COR-L47 (cell line): ENCODE results near the gene WNT8B.
A peak's percentile ranks its signal among the peaks of the same experiment; 100 is the strongest.

Experiments
- DNase-seq: peaks from one replicate; lab custom pipeline; 2025; lab: John Stamatoyannopoulos, UW

WNT8B gene

GRCh38 chr10:100483876-100484666, 21.3 kb downstream of the WNT8B start:
- no peak for DNase-seq

DNA sequence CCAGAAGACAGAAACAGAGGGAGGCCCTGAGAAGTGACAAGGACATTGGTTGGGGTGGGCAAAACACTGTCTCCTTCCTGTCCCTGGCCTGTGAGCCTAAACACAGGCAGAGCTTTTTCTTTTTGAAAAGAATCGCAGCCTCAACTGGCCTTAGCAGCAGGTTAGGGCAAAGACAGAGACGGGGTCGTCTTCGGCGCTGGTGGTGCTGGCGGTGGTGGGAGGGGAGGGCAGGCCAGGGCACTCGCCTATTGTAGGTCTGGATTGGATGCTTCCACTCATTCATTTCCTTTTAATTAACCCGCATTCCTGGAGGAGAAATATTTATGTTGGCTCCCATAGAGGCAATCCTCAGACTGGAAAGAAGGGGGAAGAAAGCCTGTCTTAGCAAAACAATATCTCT, 22.6 kb downstream of the WNT8B start:
- no peak for DNase-seq

DNA sequence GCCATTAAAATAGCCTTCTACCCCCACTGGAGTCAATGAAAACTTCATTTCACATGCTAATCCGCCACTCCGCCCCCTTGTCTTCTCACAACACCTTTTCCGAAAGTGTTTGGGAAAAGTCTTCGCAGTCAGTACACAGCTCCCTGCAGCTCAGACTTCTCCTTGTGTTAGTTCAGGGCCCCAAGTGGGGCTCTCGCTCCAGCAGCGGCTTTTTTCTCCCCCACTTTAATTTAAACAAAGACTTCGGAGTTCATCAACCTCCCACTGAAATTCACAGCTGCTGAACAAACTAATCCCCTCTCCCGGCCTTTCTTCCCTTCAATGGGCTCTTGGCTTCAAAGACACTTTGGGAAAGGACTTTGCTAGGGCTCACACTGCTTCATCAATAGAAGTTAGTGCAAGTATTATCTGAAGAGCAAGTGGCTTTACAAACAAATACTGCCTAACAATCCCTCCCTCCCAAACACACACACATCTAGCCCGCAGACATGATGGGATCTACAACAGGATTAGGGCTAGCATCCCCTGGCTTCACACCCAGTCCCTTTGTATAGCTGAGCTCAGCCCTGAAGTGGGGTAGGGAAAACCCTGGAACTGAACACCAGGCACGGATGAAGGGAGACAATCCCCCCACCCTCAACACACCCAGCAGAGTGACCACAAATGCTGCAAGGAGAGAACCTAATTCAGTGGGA, 23.1 kb downstream of the WNT8B start:
- DNase-seq: no peak

DNA sequence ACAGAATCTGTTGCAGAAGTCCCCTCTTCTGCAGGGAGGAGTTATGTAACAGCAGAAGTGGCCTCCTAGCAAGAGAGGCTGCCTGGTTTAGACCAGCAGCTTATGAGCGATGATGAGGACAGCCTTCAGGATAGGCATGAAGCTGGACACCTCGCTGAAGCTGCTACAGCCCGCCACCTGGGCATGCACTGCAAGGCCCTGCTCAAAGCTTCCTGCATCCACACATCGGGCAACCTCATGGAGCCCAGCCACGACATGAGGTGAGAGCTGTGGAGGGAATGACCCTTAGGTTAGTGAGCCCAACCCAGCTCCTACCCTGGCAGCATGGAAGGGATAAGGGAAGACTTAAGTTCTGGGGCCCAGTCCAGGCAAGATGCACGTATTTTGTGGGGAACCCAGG, 24.7 kb downstream of the WNT8B start:
- DNase-seq: no peak

- DNase-seq: no peak
Observed at GRCh38 chr10:100489396-100489795, 26.6 kb downstream of the WNT8B start.

GRCh38 chr10:100490531-100490930, 27.7 kb downstream of the WNT8B start:
- no peak for DNase-seq

GRCh38 chr10:100496567-100496966, 33.8 kb downstream of the WNT8B start:
- DNase-seq: no peak

- no peak for DNase-seq
Observed at GRCh38 chr10:100498059-100498458, 35.2 kb downstream of the WNT8B start.

DNA sequence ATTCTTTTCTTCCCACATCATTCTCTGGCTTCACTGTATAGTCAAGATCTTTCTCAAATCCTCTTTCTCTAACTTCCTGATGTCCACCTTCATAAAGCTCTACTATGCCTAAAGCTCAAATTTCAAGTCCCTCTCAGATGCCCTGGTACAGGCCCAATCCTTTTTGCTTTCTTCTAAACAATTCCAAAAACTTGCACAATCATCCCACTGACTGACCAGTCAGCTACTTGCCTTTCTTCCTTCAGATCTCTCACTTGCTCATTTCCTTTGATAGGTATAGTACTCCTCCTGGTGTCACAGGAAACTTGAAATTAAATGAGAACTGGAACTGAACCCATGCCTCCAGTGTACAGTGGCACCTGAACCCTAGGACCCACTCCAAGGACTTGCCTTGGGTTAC, 38.6 kb downstream of the WNT8B start:
- no peak for DNase-seq

- DNase-seq: no peak
Observed at GRCh38 chr10:100502926-100503494, 40.2 kb downstream of the WNT8B start.

DNA sequence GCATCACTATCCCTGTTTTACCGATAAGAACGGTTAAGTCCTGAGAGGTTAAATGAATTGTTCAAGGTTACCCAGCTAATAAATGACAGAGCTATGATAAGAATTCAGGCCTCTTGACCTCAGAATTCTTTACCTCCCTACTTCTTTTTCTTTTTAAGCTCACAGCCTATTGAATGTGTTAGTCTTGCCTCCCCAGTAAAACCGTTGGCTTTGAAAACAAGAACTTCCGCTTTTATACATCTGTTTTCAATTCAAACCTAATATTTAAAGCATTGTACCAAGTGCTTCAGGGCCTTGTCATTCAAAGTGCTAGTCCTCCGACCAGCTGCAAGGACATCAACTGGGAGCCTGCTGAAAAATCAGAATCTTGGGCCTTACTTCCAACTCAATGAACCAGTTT, 41.3 kb downstream of the WNT8B start:
- DNase-seq: no peak

GRCh38 chr10:100505164-100505563, 42.4 kb downstream of the WNT8B start:
- DNase-seq: no peak

GRCh38 chr10:100506596-100507356, 44.0 kb downstream of the WNT8B start:
- no peak for DNase-seq

DNA sequence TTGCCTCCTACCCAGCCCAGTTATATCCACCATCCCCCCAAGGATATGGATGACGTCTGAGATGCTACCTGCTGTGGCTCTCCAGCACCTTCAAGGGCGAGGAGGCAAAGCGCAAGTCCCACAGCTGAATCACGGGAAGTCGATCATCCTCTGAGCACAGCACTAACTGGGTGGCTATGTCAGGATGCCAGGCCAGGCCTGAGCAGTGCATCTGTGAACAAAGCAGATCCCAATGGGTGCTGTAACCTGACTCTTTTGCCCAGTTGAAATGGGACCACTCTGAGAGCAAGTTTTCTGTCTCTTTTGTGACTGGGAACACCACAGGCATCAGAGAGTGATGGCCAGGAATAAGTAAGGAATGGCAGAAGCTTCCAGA, 44.5 kb downstream of the WNT8B start:
- DNase-seq: no peak

DNA sequence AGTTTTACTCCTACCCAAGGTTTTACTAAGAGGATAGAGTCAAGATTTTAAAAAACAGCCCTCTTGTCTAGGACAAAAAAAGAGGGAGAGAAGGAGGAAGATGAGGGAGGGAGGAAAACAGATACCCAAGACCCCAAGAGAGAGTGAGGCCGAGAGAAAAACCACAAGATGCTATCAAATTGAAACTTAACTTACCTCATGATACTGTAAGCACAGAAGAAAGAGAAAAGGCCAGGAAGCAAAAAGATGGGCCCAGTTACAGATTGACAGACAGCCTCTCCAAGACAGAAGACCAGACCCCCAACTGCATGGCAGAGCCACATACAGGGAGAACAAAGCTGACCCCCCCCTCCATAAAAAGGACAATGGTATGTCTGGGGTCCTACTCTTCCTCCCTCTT, 45.5 kb downstream of the WNT8B start:
- no peak for DNase-seq

DNA sequence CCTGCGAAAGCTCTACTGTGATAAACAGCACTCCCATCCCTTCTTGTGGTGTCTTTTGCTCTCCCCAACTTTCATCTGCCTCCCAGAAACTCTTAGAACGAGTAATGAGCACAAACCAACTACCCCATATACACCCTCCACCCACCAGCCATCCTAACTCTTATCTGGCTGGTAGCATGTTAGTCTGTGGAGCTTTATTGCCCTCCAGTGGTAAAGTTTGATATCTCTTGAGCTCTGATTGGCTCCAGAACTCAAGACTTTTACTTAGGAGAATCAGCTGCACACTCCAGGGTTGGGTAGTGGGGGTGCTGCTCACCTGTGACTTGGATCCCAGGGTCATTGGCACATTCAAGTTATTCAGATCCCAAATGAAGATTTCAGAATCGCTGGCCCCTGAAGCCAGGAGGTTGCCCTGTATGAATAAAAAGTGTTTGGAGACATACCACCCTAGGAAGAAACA, 45.9 kb downstream of the WNT8B start:
- DNase-seq: peak; percentile 8

DNA sequence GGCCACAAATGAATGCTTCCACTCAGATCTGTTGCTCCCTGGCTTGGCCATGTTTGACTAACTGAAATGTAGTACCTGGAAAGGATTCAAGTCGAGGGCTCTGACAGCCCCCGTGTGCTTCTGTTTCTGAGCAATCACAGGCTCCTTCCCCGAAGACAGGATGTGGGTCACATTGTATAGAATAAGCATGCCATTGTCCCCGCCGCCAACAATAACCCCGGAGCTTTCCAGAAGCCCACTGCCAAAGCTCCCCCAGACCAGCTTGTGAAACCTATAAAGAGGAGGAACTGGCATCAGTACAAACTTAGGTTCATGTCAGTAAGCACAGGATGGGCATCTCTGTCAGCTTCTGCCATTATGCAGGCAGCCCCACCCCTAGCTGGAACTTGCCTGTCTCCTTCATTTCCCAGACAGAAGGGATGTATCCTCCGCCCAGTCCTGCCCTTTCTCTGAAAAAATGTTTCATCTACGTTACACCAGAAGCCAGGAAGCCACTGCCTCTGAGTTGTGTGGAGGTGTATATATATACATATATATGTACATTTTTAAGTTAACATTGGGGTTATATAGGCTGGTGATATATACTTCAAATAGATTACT, 46.5 kb downstream of the WNT8B start:
- no peak for DNase-seq

GRCh38 chr10:100510533-100511308, 47.9 kb downstream of the WNT8B start:
- DNase-seq: no peak

- no peak for DNase-seq
Observed at GRCh38 chr10:100515612-100516011, 52.8 kb downstream of the WNT8B start.

DNA sequence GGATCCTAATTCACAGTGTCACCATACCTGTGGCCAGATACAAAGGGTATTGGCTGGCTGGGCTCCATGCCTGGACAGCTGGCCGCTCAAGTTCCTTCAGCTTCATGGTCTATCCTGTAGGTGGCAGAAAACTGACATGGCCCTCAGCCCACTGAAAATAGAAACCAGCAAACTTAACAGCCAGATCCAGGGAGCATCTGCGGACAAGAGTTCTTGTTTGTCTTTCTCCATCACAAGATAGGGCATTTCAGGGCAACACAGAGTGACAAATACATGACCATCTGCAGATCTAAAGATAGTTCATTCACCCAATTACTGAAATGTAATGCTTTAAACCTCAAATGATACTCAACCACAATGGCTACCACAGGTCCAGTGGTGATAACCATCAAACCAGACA, 54.0 kb downstream of the WNT8B start:
- no peak for DNase-seq

- peak; percentile 13 for DNase-seq
Observed at GRCh38 chr10:100518761-100519241, 56.0 kb downstream of the WNT8B start.
